ENCODE data around the gene CERS6.
A peak's percentile ranks its signal among the peaks of the same experiment; 100 is the strongest.
"Not testable (repeated sequence)": the region's sequence is repeated elsewhere in the genome, so short reads cannot be mapped to it uniquely, and the experiment has no call there.

CERS6 gene

DNA sequence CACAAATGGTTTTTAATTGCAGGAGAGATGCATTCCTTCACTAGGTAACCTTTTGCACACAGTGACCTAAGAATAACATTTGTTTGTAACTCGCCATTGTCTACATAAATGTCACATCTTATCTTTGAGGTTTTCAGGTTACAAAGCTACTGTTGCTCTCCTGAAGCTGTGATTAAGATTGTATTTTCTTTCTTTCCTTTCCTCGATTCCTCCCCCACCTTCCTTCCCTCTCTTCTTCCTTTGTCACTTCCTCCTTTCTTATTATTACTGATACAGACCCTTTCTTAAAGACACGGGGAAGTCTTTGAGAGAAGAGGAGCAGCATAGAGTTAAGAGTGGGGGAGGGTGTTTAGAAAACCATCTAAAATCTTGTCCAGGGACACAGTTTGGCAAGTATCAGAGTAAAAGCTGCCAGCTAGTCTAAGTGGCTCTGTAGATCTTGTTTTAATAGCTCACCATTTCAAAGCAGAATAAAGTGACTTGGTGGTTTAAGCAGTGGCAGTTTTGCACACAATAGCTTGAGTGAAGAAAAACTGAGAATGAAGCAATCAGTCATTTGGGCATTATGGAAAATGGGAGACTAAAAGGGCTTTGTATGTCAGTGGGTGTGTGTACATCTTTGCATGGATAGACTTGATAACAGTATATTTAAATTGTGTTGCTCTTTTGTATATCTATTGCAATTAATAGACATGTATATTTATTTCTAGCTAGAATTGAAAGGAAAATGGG, 10.9 kb downstream of the CERS6 start:
- no peak for DNase-seq (ENCODE audit: low read depth in 4 of 4, low spot score in 1 of 4)

DNA sequence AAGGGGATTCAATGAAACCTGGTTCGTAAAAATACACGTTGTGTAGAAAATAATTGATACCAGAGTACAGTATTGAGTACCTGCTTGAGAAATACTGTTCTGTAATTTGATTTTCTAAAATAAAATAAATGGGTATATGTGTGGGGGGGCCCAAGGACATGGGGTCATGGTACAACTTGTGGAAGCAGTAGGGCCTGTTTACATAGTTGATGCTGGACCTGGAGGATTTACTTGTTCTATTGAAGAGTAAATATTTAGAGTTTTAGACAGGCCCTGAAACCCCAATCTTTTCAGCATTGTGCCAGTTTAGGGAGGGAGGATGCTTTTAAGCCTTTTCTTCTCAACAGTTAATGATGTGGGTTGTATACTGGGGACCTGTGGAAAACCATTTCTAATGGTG, 11.7 kb downstream of the CERS6 start:
- DNase-seq (ENCODE audit: low read depth in 4 of 4, low spot score in 1 of 4), result no peak

GRCh38 chr2:168468354-168468753, 12.3 kb downstream of the CERS6 start:
- DNase-seq (ENCODE audit: low read depth in 4 of 4, low spot score in 1 of 4), result no peak

GRCh38 chr2:168469281-168469988, 13.4 kb downstream of the CERS6 start:
- no peak for DNase-seq (ENCODE audit: low read depth in 4 of 4, low spot score in 1 of 4)

- no peak for DNase-seq (ENCODE audit: low read depth in 4 of 4, low spot score in 1 of 4)
These were observed 14.5 kb downstream of the CERS6 start for GRCh38 chr2:168470320-168471162.

DNA sequence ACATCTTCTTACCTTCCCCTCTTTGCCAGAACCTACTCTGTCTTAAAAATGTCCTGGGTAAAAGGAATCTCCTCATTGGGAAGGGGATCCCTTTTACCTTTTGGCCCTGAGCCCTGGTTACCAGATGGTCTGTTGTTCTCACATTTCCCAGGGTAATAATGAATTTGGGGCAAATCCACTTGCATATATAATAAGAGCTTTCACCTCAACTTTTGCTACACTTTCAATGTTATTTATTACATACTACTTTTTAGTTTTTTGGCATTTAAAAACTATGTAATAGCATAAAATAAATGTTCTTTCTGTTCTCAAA, 15.0 kb downstream of the CERS6 start:
- no peak for DNase-seq (ENCODE audit: low read depth in 4 of 4, low spot score in 1 of 4)

GRCh38 chr2:168475636-168476035, 19.6 kb downstream of the CERS6 start:
- no peak for DNase-seq (ENCODE audit: low read depth in 4 of 4, low spot score in 1 of 4)

- DNase-seq (ENCODE audit: low read depth in 4 of 4, low spot score in 1 of 4), result no peak
These were observed 22.1 kb downstream of the CERS6 start for GRCh38 chr2:168478206-168478605.

DNA sequence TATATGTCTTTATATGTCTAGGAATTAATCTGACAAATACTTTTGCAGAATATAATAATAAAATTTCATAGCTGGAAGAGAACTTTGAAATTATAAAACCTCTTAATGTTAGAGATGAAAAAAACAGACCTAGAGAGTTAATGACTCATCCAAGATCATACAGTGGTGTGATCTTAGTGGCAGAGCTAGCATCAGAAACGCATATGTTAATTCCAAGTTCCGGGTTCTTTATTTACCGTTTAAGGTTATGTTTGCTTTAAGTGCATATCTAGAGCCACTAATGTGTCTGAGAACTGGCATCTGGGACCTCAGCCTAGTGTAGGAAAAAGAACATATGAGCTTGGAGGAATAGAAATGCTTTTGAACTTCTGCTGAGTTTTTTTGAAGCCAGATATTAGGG, 24.3 kb downstream of the CERS6 start:
- no peak for DNase-seq (ENCODE audit: low read depth in 4 of 4, low spot score in 1 of 4)

DNA sequence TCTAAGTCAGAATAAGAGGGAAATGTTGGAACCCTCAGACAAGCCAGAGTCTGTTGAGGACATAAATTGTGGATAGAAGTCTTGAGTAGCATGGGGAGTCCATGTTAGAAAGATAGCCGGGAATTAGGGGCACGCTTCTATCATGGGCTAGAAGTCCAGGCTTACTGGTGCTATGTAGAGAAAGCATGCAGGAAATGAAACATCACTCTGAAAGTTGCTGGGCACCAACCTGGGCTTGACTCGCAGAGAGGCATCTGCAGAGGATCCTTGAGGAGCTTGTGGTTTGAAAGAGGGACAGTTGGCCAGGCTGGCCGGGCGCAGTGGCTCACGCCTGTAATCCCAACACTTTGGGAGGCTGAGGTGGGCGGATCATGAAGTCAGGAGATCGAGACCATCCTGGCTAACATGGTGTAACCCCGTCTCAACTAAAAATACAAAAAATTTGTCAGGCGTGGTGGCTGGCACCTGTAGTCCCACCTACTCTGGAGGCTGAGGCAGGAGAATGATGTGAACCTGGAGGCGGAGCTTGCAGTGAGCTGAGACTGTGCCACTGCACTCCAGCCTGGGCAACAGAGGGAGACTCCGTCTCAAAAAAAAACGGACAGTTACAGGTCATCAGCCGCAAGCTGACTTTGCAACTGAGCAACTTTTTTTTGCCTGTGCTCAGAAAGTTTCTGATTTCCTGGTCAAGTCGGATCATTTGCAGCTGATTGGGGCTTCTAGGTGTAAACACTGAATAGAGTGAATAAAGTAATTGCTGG, 24.9 kb downstream of the CERS6 start:
- DNase-seq (ENCODE audit: low read depth in 4 of 4, low spot score in 1 of 4), result no peak

- DNase-seq (ENCODE audit: low read depth in 4 of 4, low spot score in 1 of 4), result no peak
These were observed 26.2 kb downstream of the CERS6 start for GRCh38 chr2:168482269-168482668.

DNA sequence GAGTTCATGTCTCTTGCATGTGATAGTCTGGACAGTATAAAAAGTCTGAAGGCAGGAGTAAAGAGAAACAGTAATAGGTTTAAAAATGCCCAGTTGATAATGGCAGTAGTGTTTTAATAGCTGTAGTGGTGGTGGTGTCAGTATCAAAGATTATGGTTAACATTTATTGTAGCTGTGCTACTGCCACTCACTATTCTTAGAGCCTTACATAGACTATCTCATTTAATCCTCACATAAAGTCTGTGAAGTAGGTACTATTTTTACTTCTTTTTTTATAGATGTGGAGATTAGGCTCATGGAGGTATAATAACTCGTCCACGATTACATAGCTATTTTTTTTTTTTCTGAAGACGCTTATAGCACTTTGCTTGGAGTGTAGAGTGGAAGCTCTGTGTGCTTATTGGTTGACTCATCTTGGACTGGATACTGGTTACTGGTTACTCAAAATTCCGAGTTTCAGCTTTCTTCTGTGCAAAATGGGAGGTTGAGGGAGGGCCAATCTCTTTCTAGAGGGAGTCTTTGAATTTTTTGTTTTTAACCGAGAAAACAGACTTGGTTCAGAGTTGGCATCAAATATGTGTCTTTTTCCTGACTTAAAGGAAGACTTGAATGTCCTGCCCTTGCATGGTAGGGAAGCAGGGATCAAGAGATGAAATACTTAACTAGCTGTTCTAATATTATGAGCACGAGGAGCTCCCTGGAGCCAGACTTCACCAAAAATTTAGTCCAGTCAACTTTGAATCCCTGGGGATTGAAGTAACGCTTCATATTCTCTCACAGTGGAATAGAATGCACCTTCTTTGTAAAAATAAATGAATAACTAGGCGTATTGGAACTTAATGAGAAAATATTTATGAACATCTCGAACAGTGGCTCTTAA, 27.1 kb downstream of the CERS6 start:
- no peak for DNase-seq (ENCODE audit: low read depth in 4 of 4, low spot score in 1 of 4)

GRCh38 chr2:168486477-168486876, 30.4 kb downstream of the CERS6 start:
- no peak for DNase-seq (ENCODE audit: low read depth in 4 of 4, low spot score in 1 of 4)

DNA sequence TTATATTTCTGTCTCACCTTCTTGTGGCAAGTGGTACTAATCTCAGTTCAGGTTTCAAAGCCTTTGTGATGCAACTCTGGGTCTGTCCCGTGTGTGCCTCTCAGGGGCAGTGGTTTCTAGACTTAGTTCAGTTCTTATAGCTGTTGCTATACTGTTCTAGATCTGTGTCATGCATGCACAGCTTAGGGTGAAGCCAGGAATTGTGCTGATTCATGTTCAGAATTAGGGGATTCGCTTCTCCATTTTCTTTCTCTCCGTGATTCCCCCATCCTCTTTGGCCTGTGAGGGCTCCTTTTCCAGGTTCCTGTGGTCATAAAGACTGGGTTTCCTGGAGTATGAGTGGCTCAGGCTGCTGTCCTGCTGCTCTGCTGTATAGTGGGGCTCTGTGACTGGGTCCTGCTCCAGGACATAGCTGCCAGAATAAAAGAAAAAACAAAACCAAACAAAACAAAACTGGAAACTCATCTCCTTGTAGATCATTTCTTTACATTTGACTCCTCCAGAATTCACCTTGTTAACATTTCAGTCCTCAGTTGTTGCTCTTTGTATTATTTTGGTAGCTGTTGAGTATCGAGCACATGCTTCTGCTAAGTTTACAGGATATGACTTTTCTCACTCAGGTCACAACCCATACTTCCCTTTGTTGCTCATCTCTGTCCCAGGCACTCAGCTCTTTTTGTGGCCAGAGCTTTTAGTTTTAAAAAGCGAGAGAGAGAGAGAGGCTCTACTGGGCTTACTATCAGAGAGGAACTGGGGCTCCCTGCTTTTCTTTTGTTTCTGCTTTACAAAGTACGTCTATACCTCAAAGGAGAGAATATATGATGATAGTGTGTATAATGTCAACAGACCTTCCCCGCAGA, 34.2 kb downstream of the CERS6 start:
- DNase-seq (ENCODE audit: low read depth in 4 of 4, low spot score in 1 of 4), result peak in 2 of 4 experiments; percentile 22 to 32

DNA sequence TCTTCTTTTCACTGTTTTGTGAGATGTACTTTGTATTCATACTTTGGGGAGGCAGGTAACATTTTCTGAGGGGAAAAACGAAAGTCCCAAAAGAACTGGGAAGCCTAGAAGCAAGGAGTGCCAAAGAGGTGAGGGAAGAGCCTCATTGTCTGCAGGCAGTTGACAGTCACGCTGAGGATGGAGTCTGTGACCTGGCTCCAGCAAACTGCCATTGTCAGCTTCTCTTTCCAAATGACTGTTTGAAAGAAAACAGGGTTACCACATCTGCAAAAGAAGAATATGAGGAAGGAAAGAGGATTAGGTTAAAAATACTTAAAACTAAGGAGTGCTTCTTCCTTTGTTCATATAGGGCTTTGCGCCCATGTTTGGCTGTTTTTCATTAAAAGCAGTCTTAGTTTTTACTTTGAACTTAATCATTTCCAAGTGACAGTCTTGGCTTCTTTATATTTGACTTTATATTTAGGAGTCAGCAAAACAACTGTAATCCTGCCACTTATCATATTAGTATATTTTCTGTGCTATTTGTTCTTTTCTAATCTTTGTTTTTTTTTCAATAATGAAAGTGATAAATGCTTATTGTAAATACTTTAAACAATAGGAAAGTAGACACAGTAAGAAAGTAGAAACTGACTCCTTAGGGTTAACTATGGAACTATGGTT, 35.0 kb downstream of the CERS6 start:
- DNase-seq (ENCODE audit: low read depth in 4 of 4, low spot score in 1 of 4), result no peak

GRCh38 chr2:168491728-168492127, 35.7 kb downstream of the CERS6 start:
- not testable (repeated sequence) for DNase-seq (ENCODE audit: low read depth in 4 of 4, low spot score in 1 of 4)

GRCh38 chr2:168493219-168493618, 37.1 kb downstream of the CERS6 start:
- not testable (repeated sequence) for DNase-seq (ENCODE audit: low read depth in 4 of 4, low spot score in 1 of 4)

DNA sequence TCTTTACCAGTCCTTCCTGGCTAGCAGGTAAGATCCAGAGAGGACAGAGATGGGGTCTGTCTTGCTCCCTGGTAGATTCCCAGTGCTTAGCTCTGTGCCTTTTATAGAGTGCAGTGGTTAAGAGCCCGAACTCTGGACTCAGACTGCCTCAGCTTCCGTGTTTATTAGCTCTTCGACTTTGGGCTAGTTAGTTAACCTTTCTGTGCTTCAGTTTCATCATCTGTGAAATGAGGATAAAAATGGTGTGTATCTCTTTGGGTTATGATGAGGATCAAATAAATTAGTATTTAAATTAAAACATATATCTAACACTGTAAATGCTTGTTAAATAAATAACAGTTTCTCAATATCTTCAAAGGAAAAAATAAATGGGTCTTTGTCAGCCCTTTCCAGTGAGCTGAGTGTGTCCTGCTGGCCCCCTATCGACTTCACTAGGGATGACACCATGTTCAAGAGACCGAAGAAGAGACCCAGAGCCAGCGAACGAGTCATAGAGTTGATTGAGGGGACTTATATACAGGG, 38.2 kb downstream of the CERS6 start:
- DNase-seq (ENCODE audit: low read depth in 4 of 4, low spot score in 1 of 4), result no peak

DNA sequence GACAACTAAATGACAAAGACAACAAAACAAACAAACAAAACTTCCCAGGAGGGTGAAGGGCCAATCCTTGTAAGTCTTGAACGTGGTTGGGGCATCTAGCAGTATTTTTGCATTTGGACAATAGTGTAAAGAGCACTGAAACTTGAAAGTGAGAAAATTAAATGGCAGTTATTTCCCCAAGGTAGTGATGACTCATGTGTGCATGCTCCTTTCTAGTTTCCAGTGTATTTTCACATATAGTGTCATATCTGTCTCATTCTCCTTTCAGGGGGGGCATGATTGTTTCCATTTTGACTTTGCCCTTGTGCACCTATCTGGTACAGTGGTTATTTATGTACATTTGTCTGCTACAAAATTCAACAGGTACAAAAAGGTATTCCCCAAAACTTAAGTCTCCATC, 39.5 kb downstream of the CERS6 start:
- no peak for DNase-seq (ENCODE audit: low read depth in 4 of 4, low spot score in 1 of 4)

Data from stimulated activated CD4-positive, alpha-beta T cell treated with anti-CD3 and anti-CD28 coated beads, Interleukin-1b, Interleukin-23, amount 100 ng/mL, for 24 hours (primary cell).